Thoracic aorta (tissue), 2 donors: Measurements from ENCODE around the gene SLC6A20. TPM values are rescaled to one million over a fixed set of nuclear protein-coding genes. Genes with fewer than 3 reads are reported as not detected.

ENCODE experiments used
- ATAC-seq: fragments of 150-250 bp; one replicate; pipeline ENCODE4 v1.8.0; 2017; ENCODE audit warnings: low read depth; ENCODE audit not compliant: insufficient number of reproducible peaks, low FRiP score
- DNase-seq: peaks from one replicate; pipeline ENCODE4 v3.0.0-alpha.2; 2020; ENCODE audit warnings: low spot score
- H3K27ac ChIP-seq, 2 donors: fragments of 200-600 bp; sonication (generic); 1 replicate in 1 of 2; 2 replicates in 1 of 2; pipeline ENCODE4 v1.5.1; 2016; ENCODE audit warnings: mild to moderate bottlenecking in 2 of 2, moderate library complexity in 2 of 2
- H3K27me3 ChIP-seq: fragments of 200-600 bp; sonication (generic); replicated peaks from 2 replicates; pipeline ENCODE4 v1.6.0; 2016; ENCODE audit warnings: mild to moderate bottlenecking; ENCODE audit not compliant: insufficient read depth
- H3K36me3 ChIP-seq: fragments of 200-600 bp; sonication (generic); one replicate; pipeline ENCODE4 v1.5.1; 2016
- H3K4me1 ChIP-seq, 2 donors: fragments of 200-600 bp; sonication (generic); 1 replicate in 1 of 2; 2 replicates in 1 of 2; pipeline versions ENCODE4 v1.5.1 to v1.6.0; 2016; ENCODE audit warnings: low read depth in 2 of 2, mild to moderate bottlenecking in 1 of 2; ENCODE audit not compliant: control insufficient read depth in 1 of 2
- H3K4me3 ChIP-seq: fragments of 200-600 bp; sonication (generic); 2 replicates; pipeline ENCODE4 v1.5.1; 2016; ENCODE audit warnings: mild to moderate bottlenecking
- H3K9me3 ChIP-seq: fragments of 200-600 bp; sonication (generic); 2 replicates; pipeline ENCODE4 v1.5.1; 2016
- total RNA-seq, 2 donors: library from RNA; depleted of rRNA; stranded (reverse); fragments of >200 nt; gene quantifications; one replicate each; pipeline versions ENCODE4 v1.1.0 to v1.2.3, GENCODE V29; 2016
- TF ChIP-seq, protein P1 (sequence below): fragments of 200-600 bp; sonication (generic); IDR thresholded peaks from one replicate; pipeline ENCODE4 v1.5.1; 2019; ENCODE audit warnings: antibody characterized with exemption

SLC6A20 gene
- total RNA-seq, 2 donors from 2014 or later, result 0.28 TPM; not detected in 1

DNA sequence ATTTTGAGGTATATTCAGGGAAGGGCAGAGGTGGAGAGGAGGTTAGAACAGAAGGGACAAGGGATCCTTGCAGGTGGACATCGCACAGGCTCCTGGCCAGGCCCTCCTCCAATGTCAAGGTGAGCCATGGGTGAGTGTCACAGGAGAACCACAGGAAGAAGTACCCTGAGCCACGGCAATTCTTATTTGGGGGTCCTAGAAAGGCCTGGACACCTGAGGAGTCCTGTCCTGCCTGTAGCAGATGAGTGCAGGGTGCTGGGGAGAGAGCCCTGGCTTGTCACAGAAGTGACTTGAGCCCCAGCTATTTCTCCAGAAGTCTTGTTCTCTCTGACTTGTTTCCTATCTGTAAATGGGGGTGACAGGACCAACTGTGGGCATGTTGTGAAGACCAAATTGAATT is 4.3 kb downstream of the SLC6A20 start:
- Histone ChIP-seq H3K4me1 (peaks cover 9 to 15% of the 10 kb centered on the region in 2 donors), H3K27ac (no peak overlapping the region), H3K9me3 (peaks cover 8% of the 10 kb centered on the region), H3K27me3 (peaks cover 16% of the 10 kb centered on the region), H3K36me3 (no peaks in the 10 kb centered on the region), H3K4me3 (no peak overlapping the region)
- DNase-seq, result no peak
- TF ChIP-seq, protein P1, sequence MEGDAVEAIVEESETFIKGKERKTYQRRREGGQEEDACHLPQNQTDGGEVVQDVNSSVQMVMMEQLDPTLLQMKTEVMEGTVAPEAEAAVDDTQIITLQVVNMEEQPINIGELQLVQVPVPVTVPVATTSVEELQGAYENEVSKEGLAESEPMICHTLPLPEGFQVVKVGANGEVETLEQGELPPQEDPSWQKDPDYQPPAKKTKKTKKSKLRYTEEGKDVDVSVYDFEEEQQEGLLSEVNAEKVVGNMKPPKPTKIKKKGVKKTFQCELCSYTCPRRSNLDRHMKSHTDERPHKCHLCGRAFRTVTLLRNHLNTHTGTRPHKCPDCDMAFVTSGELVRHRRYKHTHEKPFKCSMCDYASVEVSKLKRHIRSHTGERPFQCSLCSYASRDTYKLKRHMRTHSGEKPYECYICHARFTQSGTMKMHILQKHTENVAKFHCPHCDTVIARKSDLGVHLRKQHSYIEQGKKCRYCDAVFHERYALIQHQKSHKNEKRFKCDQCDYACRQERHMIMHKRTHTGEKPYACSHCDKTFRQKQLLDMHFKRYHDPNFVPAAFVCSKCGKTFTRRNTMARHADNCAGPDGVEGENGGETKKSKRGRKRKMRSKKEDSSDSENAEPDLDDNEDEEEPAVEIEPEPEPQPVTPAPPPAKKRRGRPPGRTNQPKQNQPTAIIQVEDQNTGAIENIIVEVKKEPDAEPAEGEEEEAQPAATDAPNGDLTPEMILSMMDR, result no peak
- ATAC-seq, result no peak

DNA sequence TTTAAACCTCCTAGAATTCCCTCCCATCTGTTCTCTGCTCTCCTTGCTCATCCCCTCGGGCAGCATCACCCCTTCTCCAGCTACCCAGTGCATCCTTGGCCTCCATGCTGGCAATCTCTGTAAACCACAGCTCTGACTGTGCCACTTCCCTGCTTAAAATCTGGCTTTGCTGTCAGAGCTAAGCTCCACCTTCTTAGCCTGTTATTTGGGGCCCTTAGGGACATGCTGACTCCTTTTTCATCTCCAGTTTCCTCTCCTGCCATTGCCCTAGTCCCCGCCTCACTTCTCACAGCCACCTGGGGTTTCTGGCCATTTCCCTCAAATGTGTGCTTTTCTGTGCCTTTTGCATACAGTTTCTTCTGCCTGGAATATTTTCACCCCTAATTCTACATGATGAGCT is 5.7 kb downstream of the SLC6A20 start:
- peaks cover 8% of the 10 kb centered on the region for H3K9me3 ChIP-seq
- ATAC-seq, result no peak
- H3K27me3 ChIP-seq, result peaks cover 2% of the 10 kb centered on the region
- no peak for DNase-seq
- peaks cover 0 to 3% of the 10 kb centered on the region in 2 donors for H3K4me1 ChIP-seq
- no peak overlapping the region for H3K27ac ChIP-seq
- TF ChIP-seq, protein P1, result no peak
- no peaks in the 10 kb centered on the region for H3K36me3 ChIP-seq
- H3K4me3 ChIP-seq, result no peak overlapping the region

DNA sequence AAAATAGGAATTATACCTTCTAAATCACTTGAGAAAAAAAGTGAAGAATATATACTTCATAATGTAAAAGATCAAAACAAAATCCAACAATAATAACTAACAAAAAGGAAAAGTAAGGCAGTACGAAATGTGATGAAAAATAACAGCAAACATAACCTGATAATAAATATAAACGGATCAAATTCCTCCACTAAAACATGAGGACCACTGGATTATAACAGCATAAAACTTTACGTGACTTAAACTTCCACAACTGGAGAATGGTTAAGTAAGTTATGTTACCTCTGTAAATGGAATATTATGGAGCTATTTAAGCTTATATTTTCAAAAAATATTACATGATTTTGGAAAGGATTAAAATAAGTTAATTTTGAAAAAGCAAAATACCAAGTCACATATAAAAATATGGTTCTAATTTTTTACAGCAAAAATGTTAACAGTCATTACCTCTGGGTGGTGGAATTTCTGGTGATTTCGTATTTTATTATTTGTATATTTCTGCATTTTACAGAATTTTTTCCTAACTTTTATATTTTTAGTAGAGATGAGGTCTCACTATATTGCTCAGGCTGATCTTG is 7.0 kb downstream of the SLC6A20 start:
- Histone ChIP-seq H3K36me3 (no peaks in the 10 kb centered on the region), H3K27ac (no peak overlapping the region), H3K4me3 (no peak overlapping the region), H3K27me3 (no peaks in the 10 kb centered on the region), H3K4me1 (no peaks in the 10 kb centered on the region), H3K9me3 (peaks cover 8% of the 10 kb centered on the region)
- DNase-seq (no peak), ATAC-seq (no peak)
- TF ChIP-seq, protein P1, result no peak

DNA sequence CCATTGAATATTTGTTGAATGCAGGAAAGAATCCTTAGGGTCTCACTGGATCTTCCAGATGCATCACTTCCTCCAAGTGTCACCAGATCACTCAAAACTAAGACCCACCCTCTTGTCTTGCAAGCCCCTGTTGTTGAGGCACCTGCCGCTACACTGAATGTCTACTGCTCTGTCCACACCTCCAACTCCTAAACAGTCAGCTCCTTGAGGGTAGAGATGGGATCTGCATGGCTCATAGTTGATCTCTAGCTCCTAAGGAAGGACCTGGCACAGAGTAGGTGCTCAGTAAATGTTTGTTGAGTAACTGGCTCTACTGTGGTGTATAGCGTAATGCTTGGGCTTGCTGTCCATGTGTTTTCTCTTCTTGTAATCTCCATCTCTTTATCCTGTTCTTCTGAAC is 8.8 kb downstream of the SLC6A20 start:
- H3K27me3 ChIP-seq, result no peaks in the 10 kb centered on the region
- no peak overlapping the region for H3K27ac ChIP-seq
- H3K36me3 ChIP-seq, result no peaks in the 10 kb centered on the region
- peaks cover 8% of the 10 kb centered on the region for H3K9me3 ChIP-seq
- ATAC-seq (no peak), DNase-seq (no peak)
- H3K4me1 ChIP-seq, result no peaks in the 10 kb centered on the region
- no peak overlapping the region for H3K4me3 ChIP-seq
- TF ChIP-seq, protein P1, result no peak

DNA sequence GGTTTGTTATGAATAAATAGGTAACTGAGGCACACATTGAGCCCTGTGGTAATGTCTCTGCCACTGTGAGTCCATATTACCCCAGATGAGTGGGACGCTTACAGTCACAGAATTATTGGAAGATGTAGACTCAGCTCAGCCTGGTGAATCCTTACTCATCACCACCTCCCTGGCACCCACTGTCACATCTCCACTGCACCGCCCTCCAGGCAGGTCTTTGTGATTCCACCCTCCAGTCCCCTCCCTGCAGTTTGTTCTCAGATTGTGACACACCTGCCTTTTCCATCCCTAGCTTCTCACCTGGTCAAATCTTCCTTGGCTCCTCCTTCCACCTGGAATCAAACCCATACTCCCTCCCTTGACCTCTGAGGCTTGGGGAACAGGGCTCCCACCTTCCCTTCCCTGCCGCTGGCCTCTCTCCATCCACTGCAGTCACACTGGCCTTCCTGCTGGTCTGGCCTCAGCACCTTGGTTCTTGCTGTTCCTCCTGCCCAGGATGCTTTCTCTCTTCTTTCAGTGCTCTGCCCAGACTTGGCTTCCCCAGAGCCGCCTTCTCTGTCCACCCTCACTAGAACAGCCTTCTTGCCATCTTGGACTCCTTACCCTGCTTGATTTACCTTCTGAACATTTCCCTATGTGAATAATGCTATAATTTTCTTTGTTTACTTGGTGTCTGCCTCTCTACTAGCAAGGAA is 9.4 kb downstream of the SLC6A20 start:
- TF ChIP-seq, protein P1, result no peak
- no peak overlapping the region for H3K27ac ChIP-seq
- H3K4me1 ChIP-seq, result no peaks in the 10 kb centered on the region
- ATAC-seq (no peak), DNase-seq (no peak)
- no peaks in the 10 kb centered on the region for H3K36me3 ChIP-seq
- H3K4me3 ChIP-seq, result no peak overlapping the region
- peaks cover 8% of the 10 kb centered on the region for H3K9me3 ChIP-seq
- no peaks in the 10 kb centered on the region for H3K27me3 ChIP-seq
